Cardiac fibroblast (primary cell): Measurements from ENCODE around the gene PIGS.

ENCODE experiments used
- DNase-seq, 2 donors: peaks; one replicate each; pipeline versions ENCODE4 v3.0.0 to v3.0.0-alpha.2; 2010; ENCODE audit warnings: low read depth in 2 of 2
- H3K4me3 ChIP-seq, 2 donors: replicated peaks in 1 of 2; 1 replicate in 1 of 2; 2 replicates in 1 of 2; pipeline ENCODE4 v1.5.1; 2011; ENCODE audit warnings: low read depth in 2 of 2, low read length in 2 of 2, mild to moderate bottlenecking in 2 of 2, moderate library complexity in 1 of 2
- CTCF ChIP-seq: IDR thresholded peaks from one replicate; pipeline ENCODE4 v1.5.1; 2011; ENCODE audit warnings: low read depth, mild to moderate bottlenecking, low read length, inconsistent platforms

PIGS gene

GRCh38 chr17:28573966-28574480 is 2.7 kb upstream of the PIGS start:
- no peak overlapping the region for H3K4me3 ChIP-seq
- no peak for DNase-seq
- TF ChIP-seq CTCF = no peak

GRCh38 chr17:28573521-28573920 is 2.2 kb upstream of the PIGS start:
- no peak overlapping the region for H3K4me3 ChIP-seq
- no peak for TF ChIP-seq CTCF
- DNase-seq = no peak

- DNase-seq = peak in 1 of 2 donors; percentile 54
- no peak for TF ChIP-seq CTCF
- no peak overlapping the region for H3K4me3 ChIP-seq
Measured at GRCh38 chr17:28573040-28573380, 1.7 kb upstream of the PIGS start.

- DNase-seq = no peak
- no peak for TF ChIP-seq CTCF
- H3K4me3 ChIP-seq = no peak overlapping the region
Measured at GRCh38 chr17:28572259-28573039, 1.1 kb upstream of the PIGS start.

- H3K4me3 ChIP-seq = peak overlapping the region; percentile 97 to 100
- peak in 1 of 2 donors; percentile 13 for DNase-seq
- TF ChIP-seq CTCF = no peak
Measured at GRCh38 chr17:28570716-28571360, 486 bp downstream of the PIGS start.

- TF ChIP-seq CTCF = no peak
- no peak overlapping the region for H3K4me3 ChIP-seq
- no peak for DNase-seq
Measured at GRCh38 chr17:28569446-28569845, 1.9 kb downstream of the PIGS start.
